ENCODE results near the gene COL15A1.

- TF ChIP-seq CTCF (IDR thresholded peaks at IDR 0.05) (no peak), POLR2A (IDR thresholded peaks at IDR 0.05) (no peak), POLR2AphosphoS5 (IDR thresholded peaks at IDR 0.05) (no peak), EP300 (IDR thresholded peaks at IDR 0.05) (no peak)
These were observed 8.6 kb upstream of the COL15A1 start for GRCh38 chr9:98935071-98935505.

All from stomach (tissue), 4 donors.